ENCODE measurements around the gene SH3GL2.

DNA sequence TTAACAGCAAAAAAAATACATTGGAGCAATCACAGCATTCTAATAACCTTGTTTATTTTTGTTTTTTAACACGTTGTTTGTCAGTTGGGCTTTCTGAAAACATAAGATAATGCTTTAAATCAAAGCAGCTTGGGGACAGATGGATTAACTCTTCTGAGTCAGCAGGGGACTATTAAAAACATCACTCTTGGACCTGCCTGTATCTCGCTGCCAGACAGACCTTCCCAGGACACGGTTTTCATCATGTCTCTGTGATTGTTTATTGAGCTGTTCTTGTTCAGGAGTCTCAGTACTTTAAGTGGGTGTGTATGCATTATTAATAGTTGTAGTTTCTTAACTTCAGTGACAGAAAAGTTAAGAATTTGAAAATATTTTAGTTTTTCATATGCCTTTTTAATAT is 173.2 kb downstream of the SH3GL2 start:
- TF ChIP-seq CTCF (IDR thresholded peaks at IDR 0.05): no peak
- no peak for TF ChIP-seq EP300 (IDR thresholded peaks at IDR 0.05)
- TF ChIP-seq POLR2A (IDR thresholded peaks at IDR 0.05): no peak
